ENCODE data around the gene PLLP. TPM values are rescaled to one million over a fixed set of nuclear protein-coding genes. Genes with fewer than 3 reads are reported as not detected.

Gene PLLP
- total and polyA plus RNA-seq, 10 of the 15 experiments (the other 5 are each of a cell fraction or from before 2014, with no cell fraction given), result 0.21 to 5.8 (median 0.67) TPM

GRCh38 chr16:57301126-57301817, 16.8 kb upstream of the PLLP start:
- Histone ChIP-seq H3K4me1 (ENCODE audit: control insufficient read depth, insufficient read depth, low read length) (peaks cover 34% of the 10 kb centered on the region), H3K4me2 (ENCODE audit: control insufficient read depth, insufficient read depth) (peak overlapping the region; percentile 72; the same call in 1 of the 2 replicates), H3K27me3 (replicated peaks in 1 of 2; ENCODE audit: control insufficient read depth in 2 of 2, insufficient read depth in 2 of 2, low read length in 1 of 2) (no peaks in the 10 kb centered on the region), H3K9ac (ENCODE audit: control insufficient read depth, insufficient read depth, low read length) (no peak overlapping the region), H3K79me2 (ENCODE audit: control insufficient read depth, insufficient read depth, low read length) (no peaks in the 10 kb centered on the region), H3K4me3 (no peak overlapping the region), H3K9me3 (replicated peaks; ENCODE audit: control insufficient read depth, insufficient read depth, low read length) (no peaks in the 10 kb centered on the region), H2AFZ (ENCODE audit: control insufficient read depth, low read depth, low read length) (no peak overlapping the region), H3K36me3 (ENCODE audit: control insufficient read depth in 2 of 2, insufficient read depth in 2 of 2, low read length in 1 of 2) (no peaks in the 10 kb centered on the region), H4K20me1 (ENCODE audit: control insufficient read depth, insufficient read depth) (no peaks in the 10 kb centered on the region), H3K27ac (ENCODE audit: control insufficient read depth, insufficient read depth) (no peak overlapping the region)
- SMC1A ChIA-PET (ENCODE audit: uncharacterized antibody, unreplicated experiment), result interaction anchor here (0.5 to 8.7 kb wide), 24 partner anchors 21 to 219 kb away, joined by 3 to 283 read pairs (median 6); partner anchors contain the start of genes ARL2BP and CX3CL1
- POLR2A ChIA-PET, result interaction anchor here (0.9 to 7.0 kb wide), 6 partner anchors 38 to 116 kb away, joined by 3 to 65 read pairs (median 10); partner anchors contain the start of gene CX3CL1
- intact Hi-C loops (cut with micrococcal nuclease; ENCODE audit: unreplicated experiment) (loop anchor here (2.0 to 5.0 kb wide), 3 partner anchors 56 to 236 kb away; partner anchors contain the start of genes CCDC102A and CCL22), in situ Hi-C loops (cut with MboI) (loop anchor here (5.0 kb wide), 2 partner anchors 116 to 216 kb away; no protein-coding TSS in a partner anchor)
- CTCF ChIA-PET, result interaction anchor here (0.6 to 15.8 kb wide), 21 partner anchors 13 to 274 kb away, joined by 3 to 632 read pairs (median 10); partner anchors contain the start of genes CCL22, CIAPIN1, COQ9 and CX3CL1
- no peak for FAIRE-seq
- TF ChIP-seq EED (IDR thresholded peaks at IDR 0.05; ENCODE audit: low read depth), result 0 out of 2 replicates have a peak, but pooled peaks have one; percentile 15
- TF ChIP-seq, protein P1, sequence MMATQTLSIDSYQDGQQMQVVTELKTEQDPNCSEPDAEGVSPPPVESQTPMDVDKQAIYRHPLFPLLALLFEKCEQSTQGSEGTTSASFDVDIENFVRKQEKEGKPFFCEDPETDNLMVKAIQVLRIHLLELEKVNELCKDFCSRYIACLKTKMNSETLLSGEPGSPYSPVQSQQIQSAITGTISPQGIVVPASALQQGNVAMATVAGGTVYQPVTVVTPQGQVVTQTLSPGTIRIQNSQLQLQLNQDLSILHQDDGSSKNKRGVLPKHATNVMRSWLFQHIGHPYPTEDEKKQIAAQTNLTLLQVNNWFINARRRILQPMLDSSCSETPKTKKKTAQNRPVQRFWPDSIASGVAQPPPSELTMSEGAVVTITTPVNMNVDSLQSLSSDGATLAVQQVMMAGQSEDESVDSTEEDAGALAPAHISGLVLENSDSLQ (IDR thresholded peaks at IDR 0.05), result no peak
- DNase-seq (ENCODE audit: low read depth, low spot score), result no peak
- 58% methylated on average over 19 of the region's 19 CpGs for WGBS (ENCODE audit: insufficient coverage, insufficient replicate concordance, low lambda C conversion rate, missing lambda C conversion rate)
- BruUV-seq (replicated peaks), result no TSS peak
- ATAC-seq, result no peak
- RAD21 ChIA-PET (ENCODE audit: unreplicated experiment), result interaction anchor here (0.8 to 9.2 kb wide), 19 partner anchors 13 to 241 kb away, joined by 3 to 293 read pairs (median 7); partner anchors contain the start of genes ADGRG5, CCL17, PSME3IP1 and RSPRY1
